ENCODE measurements around the gene CHD2. TPM values are rescaled to one million over a fixed set of nuclear protein-coding genes. Genes with fewer than 3 reads are reported as not detected.
A peak's percentile ranks its signal among the peaks of the same experiment; 100 is the strongest.

Gene CHD2
- total RNA-seq, 1 donor from 2014 or later: 155 TPM

DNA sequence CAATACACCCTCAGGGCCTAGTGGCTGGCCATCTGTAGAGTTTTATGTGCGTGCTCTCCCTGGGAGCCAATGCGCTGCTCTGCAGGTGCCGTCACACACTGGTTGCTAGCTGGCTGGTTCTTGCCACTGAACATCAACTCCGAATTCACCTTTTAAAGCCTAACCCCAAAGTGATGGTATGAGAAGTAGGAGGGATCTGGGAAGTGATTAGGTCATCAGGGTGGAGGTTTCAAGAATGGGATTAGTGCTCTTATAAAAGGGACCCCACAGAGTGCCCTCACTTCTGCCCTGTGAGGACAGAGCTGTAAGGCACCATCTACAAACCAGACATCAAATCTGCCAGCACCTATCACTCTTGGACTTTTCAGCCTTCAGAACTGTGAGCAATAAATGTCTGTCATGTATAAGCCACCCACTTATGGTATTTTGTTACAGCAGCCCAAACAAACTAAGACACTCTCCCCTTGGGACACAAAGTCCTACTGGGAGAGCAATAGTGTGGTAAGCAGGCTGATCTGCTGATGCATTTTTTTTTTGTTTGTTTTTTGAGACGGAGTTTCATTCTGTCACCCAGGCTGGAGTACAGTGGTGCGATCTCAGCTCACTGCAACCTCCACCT, 168.6 kb downstream of the CHD2 start:
- no peak for DNase-seq

GRCh38 chr15:93070132-93070531, 170.0 kb downstream of the CHD2 start:
- peak; percentile 85 for DNase-seq

DNA sequence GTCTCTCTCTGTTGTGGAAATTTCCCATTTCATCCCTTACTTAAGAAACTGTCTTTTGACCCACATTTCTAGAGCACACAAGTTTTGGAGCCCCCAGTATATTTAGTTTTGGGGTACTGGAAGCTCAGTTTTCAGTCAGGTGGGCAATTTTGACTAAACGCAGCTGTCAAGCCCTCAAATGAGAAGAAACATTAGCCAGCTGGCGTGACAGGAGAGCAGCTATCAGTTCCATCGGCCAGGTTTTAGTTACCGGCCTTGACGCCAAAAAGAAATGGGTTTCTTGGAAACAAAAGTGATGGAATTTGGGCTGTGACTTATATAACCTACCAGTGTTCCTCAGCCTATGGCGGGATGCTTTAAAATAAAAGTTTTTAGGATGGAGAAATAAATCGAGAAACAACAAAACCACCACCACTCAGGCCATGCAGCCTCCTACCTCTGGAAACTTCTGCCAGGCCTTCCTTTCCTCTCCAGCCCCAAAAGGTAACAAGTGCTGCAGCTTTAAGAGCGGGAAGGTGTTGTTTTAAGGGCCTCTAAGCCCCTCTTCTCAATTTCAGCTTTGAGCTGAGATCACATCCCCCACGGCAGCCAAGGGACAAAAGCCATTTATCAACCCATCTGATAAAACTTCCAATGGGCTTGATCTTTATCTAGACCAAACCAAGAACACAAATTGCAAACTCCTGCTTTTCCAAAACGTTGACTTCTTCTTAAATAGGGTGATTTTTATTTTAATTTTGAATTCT, 170.6 kb downstream of the CHD2 start:
- peak; percentile 61 for DNase-seq

- peak; percentile 53 for DNase-seq
Measured at GRCh38 chr15:93071469-93071936, 171.4 kb downstream of the CHD2 start.

GRCh38 chr15:93072011-93072410, 171.9 kb downstream of the CHD2 start:
- DNase-seq: peak; percentile 86

GRCh38 chr15:93072411-93073394, 172.6 kb downstream of the CHD2 start:
- peak; percentile 96 for DNase-seq

- peak; percentile 46 for DNase-seq
Measured at GRCh38 chr15:93073465-93073952, 173.4 kb downstream of the CHD2 start.

- no peak for DNase-seq
Measured at GRCh38 chr15:93074599-93074998, 174.5 kb downstream of the CHD2 start.

DNA sequence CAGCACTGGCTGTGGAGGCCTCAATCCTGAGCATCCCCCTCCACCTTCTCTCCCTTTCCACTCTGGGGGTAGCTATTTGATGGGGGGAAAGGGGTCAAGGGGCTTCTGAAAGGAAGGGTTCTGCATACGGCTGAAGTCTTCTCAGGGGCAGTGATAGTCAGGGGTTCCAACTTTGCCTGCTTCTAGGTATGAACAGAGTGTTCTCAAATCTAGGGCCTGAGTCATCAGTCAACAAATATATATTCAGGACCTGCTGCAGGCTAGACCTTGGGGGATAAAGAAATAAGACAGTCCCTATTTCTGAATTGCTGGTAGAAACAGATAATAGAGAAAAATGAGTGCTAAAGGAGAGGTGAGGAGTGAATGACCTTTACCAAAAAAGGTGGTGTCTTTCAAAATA, 176.1 kb downstream of the CHD2 start:
- no peak for DNase-seq

GRCh38 chr15:93076875-93077274, 176.8 kb downstream of the CHD2 start:
- no peak for DNase-seq

Other genes starting within 250 kb of the CHD2 start
- gene FAM174B, start 244.5 kb upstream of the CHD2 start, total RNA-seq: 23.6 TPM
- 36.2 TPM for gene RGMA, start 188.9 kb downstream of the CHD2 start, total RNA-seq